K562 (cell line): ENCODE data around the gene CC2D1A. TPM values are rescaled to one million over a fixed set of nuclear protein-coding genes. Genes with fewer than 3 reads are reported as not detected.
"Not testable (repeated sequence)": the region's sequence is repeated elsewhere in the genome, so short reads cannot be mapped to it uniquely, and the experiment has no call there.

ENCODE experiments used
- ATAC-seq: fragments of 200-7000 bp; cut with Tn5 transposase; 3 replicates; pipeline ENCODE4 v1.9.1; 2020; ENCODE audit warnings: moderate library complexity
- BruUV-seq: library from RNA; stranded (reverse); fragments of 400-500 nt; replicated peaks from 2 replicates; lab custom pipeline; 2021; lab: Mats Ljungman, UMichigan
- CTCF ChIA-PET: fragments of 300-600 bp; formaldehyde crosslinking; extraction: SDS; loops from one replicate; lab custom pipeline; 2021; ENCODE audit warnings: low intra/inter-chr PET ratio; lab: Yijun Ruan, JAX
- POLR2A ChIA-PET: fragments of 300-600, 350-650 bp; sonication (Branson Sonifier 250); formaldehyde crosslinking; extraction: SDS; loops from one replicate; lab custom pipeline; 2021; ENCODE audit warnings: antibody characterized with exemption, inconsistent platforms; lab: Yijun Ruan, JAX
- DNase-seq, 4 experiments: peaks; one replicate each; pipeline versions ENCODE4 v3.0.0 to v3.0.0-alpha.2; 2011 to 2018; ENCODE audit warnings: low spot score in 3 of 4, mixed read lengths in 3 of 4; ENCODE audit errors: extremely low read depth in 1 of 4
- FAIRE-seq: peaks from 2 replicates; lab custom pipeline; 2011; peaks lifted over from hg19 to GRCh38; lab: Jason Lieb, UNC
- H2AFZ ChIP-seq: 2 replicates; pipeline ENCODE4 v1.6.0; 2011; ENCODE audit warnings: low read depth, low read length, control low read depth, inconsistent platforms
- H3K27ac ChIP-seq: fragments of 200-600 bp; 3 replicates; pipeline ENCODE4 v1.8.0; 2011; ENCODE audit warnings: low read depth, mild to moderate bottlenecking, control low read depth, inconsistent platforms, low read length, moderate library complexity, mixed read lengths; ENCODE audit errors: extremely low read depth
- H3K27me3 ChIP-seq, 2 experiments: fragments of 300-600 bp in 1 of 2; 2 replicates in 1 of 2; 3 replicates in 1 of 2; pipeline versions ENCODE4 v1.6.0 to v1.8.0; 2011; ENCODE audit warnings: inconsistent platforms in 2 of 2, low read length in 2 of 2, mild to moderate bottlenecking in 1 of 2, mixed read lengths in 1 of 2, moderate library complexity in 1 of 2; ENCODE audit not compliant: control insufficient read depth in 2 of 2, insufficient read depth in 2 of 2
- H3K36me3 ChIP-seq: fragments of 300-600 bp; 3 replicates; pipeline ENCODE4 v1.8.0; 2011; ENCODE audit warnings: mild to moderate bottlenecking, low read length, inconsistent platforms; ENCODE audit not compliant: control insufficient read depth, insufficient read depth
- H3K4me1 ChIP-seq, 2 experiments: fragments of 200-600 bp in 1 of 2; replicated peaks in 1 of 2; 2 replicates in 1 of 2; 3 replicates in 1 of 2; pipeline versions ENCODE4 v1.5.1 to v1.8.0; 2011; ENCODE audit warnings: inconsistent platforms in 2 of 2, low read length in 2 of 2, mild to moderate bottlenecking in 1 of 2, mixed read lengths in 1 of 2, moderate library complexity in 1 of 2; ENCODE audit not compliant: control insufficient read depth in 2 of 2, insufficient read depth in 2 of 2
- H3K4me2 ChIP-seq: 2 replicates; pipeline ENCODE4 v1.6.1; 2011; ENCODE audit warnings: low read length, control low read depth, inconsistent platforms, mixed read lengths; ENCODE audit not compliant: insufficient read depth
- H3K4me3 ChIP-seq: fragments of 200-600 bp; sonication (generic), shearing (Covaris generic); 2 replicates; pipeline ENCODE4 v1.5.1; 2016; ENCODE audit warnings: control low read depth, inconsistent platforms
- H3K79me2 ChIP-seq: fragments of 200-600 bp; 3 replicates; pipeline ENCODE4 v1.8.0; 2011; ENCODE audit warnings: low read length, inconsistent platforms; ENCODE audit not compliant: control insufficient read depth, insufficient read depth
- H3K9ac ChIP-seq, 2 experiments: 2 replicates each; pipeline versions ENCODE4 v1.6.0 to v1.6.1; 2011; ENCODE audit warnings: low read depth in 2 of 2, low read length in 2 of 2, control low read depth in 1 of 2, inconsistent platforms in 1 of 2, mild to moderate bottlenecking in 1 of 2, mixed read lengths in 1 of 2; ENCODE audit not compliant: insufficient read depth in 1 of 2
- H3K9me1 ChIP-seq: one replicate; pipeline ENCODE4 v1.6.0; 2011; ENCODE audit warnings: inconsistent platforms, mild to moderate bottlenecking, low read length, moderate library complexity; ENCODE audit not compliant: control insufficient read depth, insufficient read depth
- H3K9me3 ChIP-seq: replicated peaks from 2 replicates; pipeline ENCODE4 v1.5.1; 2011; ENCODE audit warnings: low read depth, low read length, inconsistent platforms; ENCODE audit not compliant: control insufficient read depth, insufficient read depth
- H4K20me1 ChIP-seq: replicated peaks from 2 replicates; pipeline ENCODE4 v1.6.1; 2011; ENCODE audit warnings: low read length, inconsistent platforms, mixed read lengths; ENCODE audit not compliant: control insufficient read depth, insufficient read depth
- BCOR ChIP-seq: fragments of 450-650 bp; IDR thresholded peaks from 2 replicates; pipeline ENCODE4 v1.6.1; 2016
- CAMTA2 ChIP-seq: fragments of 250-450 bp; sonication (Bioruptor Pico); conservative IDR thresholded peaks from 2 replicates; pipeline ENCODE4 v1.5.1; 2022
- DPF2 ChIP-seq: fragments of 450-650 bp; IDR thresholded peaks from 2 replicates; pipeline ENCODE4 v1.6.1; 2016
- SIN3B ChIP-seq: fragments of 450-650 bp; IDR thresholded peaks from 2 replicates; pipeline ENCODE4 v1.6.1; 2017; ENCODE audit warnings: low read depth, mild to moderate bottlenecking, moderate library complexity
- SMC3 ChIP-seq: conservative IDR thresholded peaks from 2 replicates; pipeline ENCODE4 v1.6.1; 2011; ENCODE audit warnings: low read depth, low read length, improper control_type of control experiment; ENCODE audit not compliant: insufficient read depth
- TBL1XR1 ChIP-seq, 2 experiments: IDR thresholded peaks; 2 replicates each; pipeline ENCODE4 v1.6.1; 2012; ENCODE audit warnings: improper control_type of control experiment in 2 of 2, low read length in 2 of 2, mild to moderate bottlenecking in 1 of 2
- ZNF668 ChIP-seq: fragments of 250-450 bp; sonication (Bioruptor Pico); IDR thresholded peaks from 2 replicates; pipeline ENCODE4 v1.8.0; 2022; ENCODE audit warnings: mild to moderate bottlenecking, inconsistent platforms
- WGBS: fragments of 100-300 bp; shearing (Covaris generic); methylation state at CpG from one replicate; pipeline ENCODE4 v1.1.6; 2016; ENCODE audit warnings: low coverage, mixed read lengths; ENCODE audit not compliant: insufficient coverage; ENCODE audit errors: missing lambda C conversion rate; 5-methylcytosine and 5-hydroxymethylcytosine counted together
- in situ Hi-C: fragments of 300-500 bp; cut with MboI; formaldehyde crosslinking; loops from 4 replicates; pipeline ENCODE4 v1.15.0; 2018; ENCODE audit warnings: inconsistent platforms, mixed read lengths
- intact Hi-C: fragments of 100-400 bp; cut with micrococcal nuclease; formaldehyde crosslinking; loops from 2 replicates; pipeline ENCODE4 v1.14.2; 2022
- polyA plus RNA-seq, 8 experiments: library from polyadenylated mRNA; depleted of rRNA in 4 of 8; stranded (reverse) in 5 of 8; unstranded in 3 of 8; fragments of >200 nt; fragmentation: Nextera tagmentation in 2 of 8; fragmentation: Illumina TruSeq in 1 of 8; extraction: Ambion mirVana in 2 of 8; extraction: Trizol in 1 of 8; gene quantifications; 2 replicates each; pipeline versions ENCODE4 v1.2.1 to v1.2.3, GENCODE V29; 2011 to 2014; ENCODE audit warnings: inconsistent platforms in 1 of 8, missing spikeins in 1 of 8
- total RNA-seq, 7 experiments: library from RNA; depleted of rRNA in 6 of 7; stranded (reverse); fragments of >200 nt in 6 of 7; fragmentation: Illumina TruSeq in 2 of 7; extraction: Trizol in 2 of 7; gene quantifications; 2 replicates each; pipeline versions ENCODE4 v1.2.1 to v1.2.3, GENCODE V29; 2011 to 2021; ENCODE audit warnings: low replicate concordance in 1 of 7
- TF ChIP-seq, protein P1 (sequence below): fragments of 150-350 bp; IDR thresholded peaks from 2 replicates; pipeline ENCODE4 v1.6.1; 2014; ENCODE audit warnings: low read depth, mild to moderate bottlenecking, low read length, borderline replicate concordance
- TF ChIP-seq, protein P2 (sequence below): fragments of 250-450 bp; sonication (Bioruptor Pico); IDR thresholded peaks from 2 replicates; pipeline ENCODE4 v1.8.0; 2021; ENCODE audit warnings: mild to moderate bottlenecking, moderate library complexity

Gene CC2D1A
- total and polyA plus RNA-seq, 9 of the 15 experiments (the other 6 are each of a cell fraction or from before 2014, with no cell fraction given) = 0.32 to 31.0 (median 12.9) TPM

DNA sequence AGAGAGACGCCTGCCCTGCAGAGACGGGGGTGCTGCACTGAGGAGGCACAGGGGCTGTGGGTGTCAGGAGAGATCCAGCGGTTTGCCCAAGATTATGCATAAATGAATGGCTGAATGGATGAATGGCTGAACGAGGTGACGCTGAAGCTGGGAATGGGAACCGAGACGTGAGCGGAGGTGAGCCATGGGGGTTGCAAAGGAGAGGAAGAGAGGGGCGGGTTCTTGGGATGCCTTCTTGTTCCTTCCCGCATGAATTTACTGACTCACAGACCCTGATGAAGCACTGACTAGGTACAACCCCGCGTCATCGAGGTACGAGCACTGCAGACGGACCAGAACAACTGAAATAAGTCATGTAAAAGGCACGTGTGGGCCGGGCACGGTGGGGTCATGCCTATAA, 63.0 kb downstream of the CC2D1A start (continued):
- TF ChIP-seq, protein P1, sequence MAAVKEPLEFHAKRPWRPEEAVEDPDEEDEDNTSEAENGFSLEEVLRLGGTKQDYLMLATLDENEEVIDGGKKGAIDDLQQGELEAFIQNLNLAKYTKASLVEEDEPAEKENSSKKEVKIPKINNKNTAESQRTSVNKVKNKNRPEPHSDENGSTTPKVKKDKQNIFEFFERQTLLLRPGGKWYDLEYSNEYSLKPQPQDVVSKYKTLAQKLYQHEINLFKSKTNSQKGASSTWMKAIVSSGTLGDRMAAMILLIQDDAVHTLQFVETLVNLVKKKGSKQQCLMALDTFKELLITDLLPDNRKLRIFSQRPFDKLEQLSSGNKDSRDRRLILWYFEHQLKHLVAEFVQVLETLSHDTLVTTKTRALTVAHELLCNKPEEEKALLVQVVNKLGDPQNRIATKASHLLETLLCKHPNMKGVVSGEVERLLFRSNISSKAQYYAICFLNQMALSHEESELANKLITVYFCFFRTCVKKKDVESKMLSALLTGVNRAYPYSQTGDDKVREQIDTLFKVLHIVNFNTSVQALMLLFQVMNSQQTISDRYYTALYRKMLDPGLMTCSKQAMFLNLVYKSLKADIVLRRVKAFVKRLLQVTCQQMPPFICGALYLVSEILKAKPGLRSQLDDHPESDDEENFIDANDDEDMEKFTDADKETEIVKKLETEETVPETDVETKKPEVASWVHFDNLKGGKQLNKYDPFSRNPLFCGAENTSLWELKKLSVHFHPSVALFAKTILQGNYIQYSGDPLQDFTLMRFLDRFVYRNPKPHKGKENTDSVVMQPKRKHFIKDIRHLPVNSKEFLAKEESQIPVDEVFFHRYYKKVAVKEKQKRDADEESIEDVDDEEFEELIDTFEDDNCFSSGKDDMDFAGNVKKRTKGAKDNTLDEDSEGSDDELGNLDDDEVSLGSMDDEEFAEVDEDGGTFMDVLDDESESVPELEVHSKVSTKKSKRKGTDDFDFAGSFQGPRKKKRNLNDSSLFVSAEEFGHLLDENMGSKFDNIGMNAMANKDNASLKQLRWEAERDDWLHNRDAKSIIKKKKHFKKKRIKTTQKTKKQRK = no peak
- TF ChIP-seq TBL1XR1 (IDR thresholded peaks at IDR 0.05; ENCODE audit: low read length in 2 of 2) = no peak
- TF ChIP-seq BCOR = no peak
- no peak for TF ChIP-seq ZNF668
- TF ChIP-seq DPF2 = no peak

DNA sequence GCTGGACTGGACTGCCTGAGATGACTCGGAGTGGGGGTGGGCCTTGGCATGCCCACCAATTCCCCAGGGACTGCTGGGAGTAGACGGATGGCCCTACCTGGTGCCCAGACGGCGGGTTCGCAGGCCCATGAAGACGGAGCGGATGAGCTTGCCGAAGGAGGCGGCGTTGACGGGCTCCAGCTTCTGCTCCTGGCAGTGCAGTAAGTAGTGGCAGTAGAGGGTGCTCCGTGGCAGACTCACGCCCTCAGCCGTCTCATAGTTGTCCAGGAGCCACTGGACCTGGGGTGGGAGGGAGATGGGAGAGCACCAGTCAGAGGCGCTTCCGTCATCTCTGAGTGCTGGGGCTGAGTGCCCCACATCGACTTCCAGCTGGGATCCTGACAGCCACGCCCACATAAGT, 63.9 kb downstream of the CC2D1A start:
- CTCF ChIA-PET = no interaction called here
- POLR2A ChIA-PET = interaction anchor here (0.6 kb wide), 1 partner anchor 91 kb away, joined by 3 read pairs; no protein-coding TSS in a partner anchor
- no peaks in the 10 kb centered on the region for H3K9me1 ChIP-seq
- intact Hi-C loops = no loop called here
- no peak overlapping the region for H3K27ac ChIP-seq
- in situ Hi-C loops = no loop called here
- TF ChIP-seq SIN3B (no peak), SMC3 (no peak), CAMTA2 (CRISPR knock-in tag) (no peak)
- TF ChIP-seq, protein P2, sequence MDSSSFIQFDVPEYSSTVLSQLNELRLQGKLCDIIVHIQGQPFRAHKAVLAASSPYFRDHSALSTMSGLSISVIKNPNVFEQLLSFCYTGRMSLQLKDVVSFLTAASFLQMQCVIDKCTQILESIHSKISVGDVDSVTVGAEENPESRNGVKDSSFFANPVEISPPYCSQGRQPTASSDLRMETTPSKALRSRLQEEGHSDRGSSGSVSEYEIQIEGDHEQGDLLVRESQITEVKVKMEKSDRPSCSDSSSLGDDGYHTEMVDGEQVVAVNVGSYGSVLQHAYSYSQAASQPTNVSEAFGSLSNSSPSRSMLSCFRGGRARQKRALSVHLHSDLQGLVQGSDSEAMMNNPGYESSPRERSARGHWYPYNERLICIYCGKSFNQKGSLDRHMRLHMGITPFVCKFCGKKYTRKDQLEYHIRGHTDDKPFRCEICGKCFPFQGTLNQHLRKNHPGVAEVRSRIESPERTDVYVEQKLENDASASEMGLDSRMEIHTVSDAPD (CRISPR knock-in tag) = no peak
- H3K9me3 ChIP-seq = no peaks in the 10 kb centered on the region
- no peaks in the 10 kb centered on the region for H4K20me1 ChIP-seq
- peaks cover 72% of the 10 kb centered on the region for H3K36me3 ChIP-seq
- no peak overlapping the region for H3K4me3 ChIP-seq
- H3K9ac ChIP-seq = no peak overlapping the region; a peak in 1 of 4 replicates
- no peaks in the 10 kb centered on the region for H3K27me3 ChIP-seq
- no peaks in the 10 kb centered on the region for H3K79me2 ChIP-seq
- no peak overlapping the region for H2AFZ ChIP-seq
- peaks cover 0 to 10% of the 10 kb centered on the region in 2 experiments; a peak in 2 of 5 replicates for H3K4me1 ChIP-seq
- FAIRE-seq (no peak), ATAC-seq (no peak), DNase-seq (no peak)
- no peak overlapping the region for H3K4me2 ChIP-seq
- no TSS peak for BruUV-seq
- 97% methylated on average over 12 of the region's 18 CpGs for WGBS

DNA sequence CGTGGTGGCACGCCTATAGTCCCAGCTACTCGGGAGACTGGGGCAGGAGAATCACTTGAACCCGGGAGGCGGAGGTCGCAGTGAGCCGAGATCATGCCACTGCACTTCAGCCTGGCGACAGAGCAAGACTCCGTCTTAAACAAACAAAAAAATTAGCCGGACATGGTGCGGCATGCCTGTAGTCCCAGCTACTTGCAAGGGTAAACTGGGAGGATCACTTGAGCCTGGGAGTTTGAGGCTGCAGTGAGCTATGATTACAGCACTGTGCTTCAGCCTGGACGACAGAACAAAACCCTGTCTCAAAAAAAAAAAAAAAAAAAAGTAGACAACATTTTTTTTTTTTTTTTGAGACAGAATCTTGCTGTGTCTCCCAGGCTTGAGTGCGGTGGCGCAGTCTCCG, 65.9 kb downstream of the CC2D1A start:
- H3K9ac ChIP-seq, in situ Hi-C loops, ATAC-seq, CTCF ChIA-PET, FAIRE-seq, DNase-seq, H3K9me1 ChIP-seq, BruUV-seq, POLR2A ChIA-PET, H3K4me1 ChIP-seq, H3K79me2 ChIP-seq, H3K4me2 ChIP-seq, H4K20me1 ChIP-seq, H3K27me3 ChIP-seq, H3K4me3 ChIP-seq, intact Hi-C loops, H2AFZ ChIP-seq, H3K9me3 ChIP-seq, H3K27ac ChIP-seq: not testable (repeated sequence)
- peaks cover 66% of the 10 kb centered on the region for H3K36me3 ChIP-seq
- WGBS = 88% methylated on average over 12 of the region's 15 CpGs
